CD4-positive, alpha-beta T cell (primary cell): Measurements from ENCODE around the gene OR6B3. TPM values are rescaled to one million over a fixed set of nuclear protein-coding genes. Genes with fewer than 3 reads are reported as not detected.

Experiments
- ATAC-seq: fragments of 200-7000 bp; cut with Tn5 transposase; one replicate; pipeline ENCODE4 v1.10.0; 2022; ENCODE audit warnings: mild to moderate bottlenecking; ENCODE audit not compliant: poor library complexity
- CTCF ChIA-PET: fragments of 350-600 bp; sonication (Branson Sonifier 250); formaldehyde crosslinking; loops from one replicate; lab custom pipeline; 2021; ENCODE audit warnings: antibody characterized with exemption, inconsistent platforms; lab: Charles Lee
- POLR2A ChIA-PET: fragments of 350-600 bp; sonication (Branson Sonifier 250); formaldehyde crosslinking; loops from one replicate; lab custom pipeline; 2021; ENCODE audit warnings: antibody characterized with exemption, inconsistent platforms; lab: Charles Lee
- DNase-seq, 14 experiments: peaks; one replicate each; pipeline ENCODE4 v3.0.0-alpha.2; 2013 to 2020; ENCODE audit warnings: mixed read lengths in 2 of 14
- H3K27ac ChIP-seq, 2 donors: one replicate each; pipeline versions ENCODE4 v1.5.1 to v1.7.0; 2013; ENCODE audit warnings: low read length in 2 of 2, low read depth in 1 of 2, mild to moderate bottlenecking in 1 of 2
- H3K27me3 ChIP-seq, 2 experiments: 1 replicate in 1 of 2; 2 replicates in 1 of 2; pipeline versions ENCODE4 v1.6.1 to v1.7.0; 2013; ENCODE audit warnings: low read length in 2 of 2, control low read depth in 1 of 2, mild to moderate bottlenecking in 1 of 2, moderate library complexity in 1 of 2; ENCODE audit not compliant: insufficient read depth in 2 of 2, control insufficient read depth in 1 of 2
- H3K36me3 ChIP-seq: one replicate; pipeline ENCODE4 v1.6.1; 2013; ENCODE audit warnings: low read length, control low read depth; ENCODE audit not compliant: insufficient read depth
- H3K4me1 ChIP-seq: one replicate; pipeline ENCODE4 v1.6.1; 2013; ENCODE audit warnings: low read length, control low read depth; ENCODE audit not compliant: insufficient read depth
- H3K4me3 ChIP-seq: one replicate; pipeline ENCODE4 v1.5.1; 2013; ENCODE audit warnings: mild to moderate bottlenecking, low read length, moderate library complexity
- H3K9me3 ChIP-seq, 2 experiments: 1 replicate in 1 of 2; 2 replicates in 1 of 2; pipeline versions ENCODE4 v1.6.1 to v1.7.0; 2013; ENCODE audit warnings: low read length in 2 of 2, mild to moderate bottlenecking in 2 of 2, control low read depth in 1 of 2, moderate library complexity in 1 of 2; ENCODE audit not compliant: control insufficient read depth in 1 of 2, insufficient read depth in 1 of 2
- H3K27ac Mint-ChIP-seq: one replicate; pipeline ENCODE4 v1.8.0; 2020; ENCODE audit warnings: mixed read lengths
- H3K27me3 Mint-ChIP-seq: one replicate; pipeline ENCODE4 v1.8.0; 2021; ENCODE audit warnings: mixed read lengths
- H3K36me3 Mint-ChIP-seq: one replicate; pipeline ENCODE4 v1.8.0; 2021; ENCODE audit warnings: low read depth, mixed read lengths
- H3K4me1 Mint-ChIP-seq: one replicate; pipeline ENCODE4 v1.8.0; 2021; ENCODE audit warnings: low read depth, mixed read lengths
- H3K4me3 Mint-ChIP-seq: one replicate; pipeline ENCODE4 v1.8.0; 2020; ENCODE audit warnings: mild to moderate bottlenecking, mixed read lengths
- H3K9me3 Mint-ChIP-seq: one replicate; pipeline ENCODE4 v1.8.0; 2020; ENCODE audit warnings: mixed read lengths
- intact Hi-C, 2 experiments: fragments of 100-400 bp; cut with DNase I in 1 of 2; cut with micrococcal nuclease in 1 of 2; formaldehyde crosslinking; loops; one replicate each; pipeline versions ENCODE4 v1.15.1 to v1.9.0; 2023 to 2025; cut with DNase I, micrococcal nuclease
- total RNA-seq, 174 experiments: library from RNA in 2 of 174; stranded (reverse) in 2 of 174; gene quantifications; one replicate each; pipeline ENCODE4 v1.2.3 and lab custom pipeline; 2021 to 2026
- TF ChIP-seq, protein P1 (sequence below): fragments of 200-600 bp; IDR thresholded peaks from one replicate; pipeline ENCODE4 v1.8.0; 2022; ENCODE audit warnings: antibody characterized with exemption, mild to moderate bottlenecking

Gene OR6B3
- total RNA-seq, 2 experiments from 2014 or later = not detected

DNA sequence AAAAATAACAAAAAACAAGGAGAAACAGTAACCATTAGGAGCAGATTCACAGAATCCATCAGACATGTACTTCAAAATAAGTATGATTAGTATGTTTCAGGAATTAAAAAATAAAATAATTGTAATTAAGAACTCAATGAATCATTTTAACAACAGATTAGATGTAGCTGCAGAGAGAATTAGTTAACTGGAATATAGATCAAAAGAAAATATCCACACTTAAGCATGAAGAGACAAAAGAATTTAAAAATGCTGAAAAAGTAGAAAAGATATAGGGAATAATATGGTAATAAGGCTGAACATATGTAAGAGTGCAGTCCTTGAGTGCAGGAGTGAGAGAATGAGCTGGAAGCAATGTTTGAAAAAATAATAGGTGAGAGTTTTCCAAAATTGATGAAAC, 24.1 kb upstream of the OR6B3 start:
- no peaks in the 10 kb centered on the region for H3K36me3 Mint-ChIP-seq
- intact Hi-C loops = no loop called here
- H3K4me1 Mint-ChIP-seq = no peaks in the 10 kb centered on the region
- H3K27me3 Mint-ChIP-seq = peaks cover 53% of the 10 kb centered on the region
- H3K27me3 ChIP-seq = peaks cover 3 to 12% of the 10 kb centered on the region in 2 experiments
- ChIA-PET CTCF (no interaction called here), POLR2A (no interaction called here)
- H3K27ac ChIP-seq = no peak overlapping the region
- ATAC-seq (no peak), DNase-seq (no peak)
- peaks cover 0 to 21% of the 10 kb centered on the region in 2 experiments for H3K9me3 ChIP-seq
- H3K4me1 ChIP-seq = no peaks in the 10 kb centered on the region
- H3K9me3 Mint-ChIP-seq = peaks cover 6% of the 10 kb centered on the region
- no peak overlapping the region for H3K4me3 Mint-ChIP-seq
- TF ChIP-seq, protein P1, sequence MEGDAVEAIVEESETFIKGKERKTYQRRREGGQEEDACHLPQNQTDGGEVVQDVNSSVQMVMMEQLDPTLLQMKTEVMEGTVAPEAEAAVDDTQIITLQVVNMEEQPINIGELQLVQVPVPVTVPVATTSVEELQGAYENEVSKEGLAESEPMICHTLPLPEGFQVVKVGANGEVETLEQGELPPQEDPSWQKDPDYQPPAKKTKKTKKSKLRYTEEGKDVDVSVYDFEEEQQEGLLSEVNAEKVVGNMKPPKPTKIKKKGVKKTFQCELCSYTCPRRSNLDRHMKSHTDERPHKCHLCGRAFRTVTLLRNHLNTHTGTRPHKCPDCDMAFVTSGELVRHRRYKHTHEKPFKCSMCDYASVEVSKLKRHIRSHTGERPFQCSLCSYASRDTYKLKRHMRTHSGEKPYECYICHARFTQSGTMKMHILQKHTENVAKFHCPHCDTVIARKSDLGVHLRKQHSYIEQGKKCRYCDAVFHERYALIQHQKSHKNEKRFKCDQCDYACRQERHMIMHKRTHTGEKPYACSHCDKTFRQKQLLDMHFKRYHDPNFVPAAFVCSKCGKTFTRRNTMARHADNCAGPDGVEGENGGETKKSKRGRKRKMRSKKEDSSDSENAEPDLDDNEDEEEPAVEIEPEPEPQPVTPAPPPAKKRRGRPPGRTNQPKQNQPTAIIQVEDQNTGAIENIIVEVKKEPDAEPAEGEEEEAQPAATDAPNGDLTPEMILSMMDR = no peak
- no peak overlapping the region for H3K27ac Mint-ChIP-seq
- no peaks in the 10 kb centered on the region for H3K36me3 ChIP-seq
- no peak overlapping the region for H3K4me3 ChIP-seq

DNA sequence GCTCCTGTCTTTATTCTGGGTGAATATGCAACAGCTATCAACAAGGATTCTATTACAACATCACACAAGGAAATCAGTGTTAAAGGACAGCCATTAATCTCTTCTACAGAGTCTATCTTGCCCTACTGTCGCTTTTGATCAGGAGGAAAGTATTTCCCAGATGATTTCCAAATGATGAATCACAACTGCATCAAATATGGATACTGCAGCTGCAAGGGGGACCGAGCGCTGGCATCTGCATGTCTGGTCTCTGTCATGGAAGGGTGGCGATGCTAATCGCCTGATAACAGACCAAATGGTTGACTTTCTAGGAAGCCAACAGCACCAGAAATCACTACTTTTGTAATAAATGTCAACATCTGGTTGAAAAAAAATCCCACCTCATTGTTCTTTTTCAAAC, 21.2 kb upstream of the OR6B3 start:
- Mint-ChIP-seq H3K4me1 (no peaks in the 10 kb centered on the region), H3K27ac (no peak overlapping the region), H3K9me3 (peaks cover 6% of the 10 kb centered on the region), H3K36me3 (no peaks in the 10 kb centered on the region), H3K4me3 (no peak overlapping the region), H3K27me3 (peaks cover 48% of the 10 kb centered on the region)
- no peak for DNase-seq
- ChIA-PET CTCF (interaction anchor here (0.7 to 1.1 kb wide), 2 partner anchors 17 to 69 kb away, joined by 3 read pairs; no protein-coding TSS in a partner anchor), POLR2A (no interaction called here)
- intact Hi-C loops = no loop called here
- Histone ChIP-seq H3K27ac (no peak overlapping the region), H3K4me1 (no peaks in the 10 kb centered on the region), H3K27me3 (peaks cover 0 to 6% of the 10 kb centered on the region in 2 experiments), H3K36me3 (no peaks in the 10 kb centered on the region), H3K4me3 (no peak overlapping the region), H3K9me3 (peaks cover 0 to 21% of the 10 kb centered on the region in 2 experiments)
- no peak for ATAC-seq
- TF ChIP-seq, protein P1 = no peak

DNA sequence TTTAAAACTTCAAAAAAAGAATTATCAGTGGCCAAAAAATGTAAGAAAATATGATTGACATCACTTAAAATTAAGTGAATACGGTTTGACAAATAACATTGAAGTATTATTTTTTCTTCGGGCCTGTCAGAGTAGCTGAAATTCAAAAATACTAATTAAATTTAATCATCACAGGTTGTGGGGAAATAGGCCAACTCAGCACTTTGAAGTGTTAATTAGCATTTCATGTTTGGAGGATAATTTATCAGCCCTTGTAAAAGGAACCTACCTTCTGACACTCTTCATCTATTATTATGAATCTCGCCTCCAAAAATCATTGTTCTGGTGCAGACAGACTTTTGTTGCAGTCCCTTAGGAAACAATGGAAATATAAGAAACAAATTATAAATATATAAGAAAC, 17.6 kb upstream of the OR6B3 start:
- intact Hi-C loops = no loop called here
- TF ChIP-seq, protein P1 = no peak
- ChIA-PET CTCF (no interaction called here), POLR2A (no interaction called here)
- H3K4me3 ChIP-seq = no peak overlapping the region
- no peak overlapping the region for H3K27ac Mint-ChIP-seq
- no peaks in the 10 kb centered on the region for H3K9me3 ChIP-seq
- H3K9me3 Mint-ChIP-seq = peaks cover 6% of the 10 kb centered on the region
- H3K27ac ChIP-seq = no peak overlapping the region
- no peak for DNase-seq
- no peaks in the 10 kb centered on the region for H3K4me1 Mint-ChIP-seq
- H3K27me3 Mint-ChIP-seq = peaks cover 57% of the 10 kb centered on the region
- no peaks in the 10 kb centered on the region for H3K36me3 Mint-ChIP-seq
- no peak for ATAC-seq
- H3K4me3 Mint-ChIP-seq = no peak overlapping the region
- no peaks in the 10 kb centered on the region for H3K4me1 ChIP-seq
- H3K36me3 ChIP-seq = no peaks in the 10 kb centered on the region
- H3K27me3 ChIP-seq = peaks cover 0 to 6% of the 10 kb centered on the region in 2 experiments
